DOHH2 (cell line): Measurements from ENCODE around the gene TRAPPC4.

Experiments
- H3F3A ChIP-seq: fragments of 200-600 bp; sonication (generic), shearing (Covaris generic); 2 replicates; pipeline ENCODE4 v1.6.0; 2016; ENCODE audit warnings: antibody characterized with exemption, mild to moderate bottlenecking; ENCODE audit not compliant: control insufficient read depth, insufficient read depth
- H3K27ac ChIP-seq: fragments of 200-600 bp; sonication (generic); 2 replicates; pipeline ENCODE4 v1.5.1; 2014; ENCODE audit warnings: low read depth, mild to moderate bottlenecking, low read length, moderate library complexity
- H3K27me3 ChIP-seq: fragments of 200-600 bp; sonication (generic); 2 replicates; pipeline ENCODE4 v1.6.1; 2014; ENCODE audit warnings: mild to moderate bottlenecking, low read length, mixed read lengths; ENCODE audit not compliant: control insufficient read depth
- H3K36me3 ChIP-seq: fragments of 200-600 bp; sonication (generic); 2 replicates; pipeline ENCODE4 v1.6.1; 2014; ENCODE audit warnings: mild to moderate bottlenecking, low read length, moderate library complexity, mixed read lengths; ENCODE audit not compliant: control insufficient read depth
- H3K4me1 ChIP-seq: fragments of 200-600 bp; sonication (generic); 2 replicates; pipeline ENCODE4 v1.6.1; 2014; ENCODE audit warnings: mild to moderate bottlenecking, low read length, mixed read lengths; ENCODE audit not compliant: control insufficient read depth
- H3K4me2 ChIP-seq: fragments of 200-600 bp; sonication (generic); 2 replicates; pipeline ENCODE4 v1.6.0; 2014; ENCODE audit warnings: mild to moderate bottlenecking, low read length, moderate library complexity
- H3K4me3 ChIP-seq: fragments of 200-600 bp; sonication (generic); 2 replicates; pipeline ENCODE4 v1.5.1; 2014; ENCODE audit warnings: mild to moderate bottlenecking, low read length, mixed read lengths
- H3K79me2 ChIP-seq: fragments of 200-600 bp; sonication (generic); 2 replicates; pipeline ENCODE4 v1.6.1; 2014; ENCODE audit warnings: mild to moderate bottlenecking, low read length, mixed read lengths; ENCODE audit not compliant: control insufficient read depth
- H3K9me2 ChIP-seq: fragments of 200-600 bp; sonication (generic); replicated peaks from 2 replicates; pipeline ENCODE4 v1.6.1; 2014; ENCODE audit warnings: mild to moderate bottlenecking, low read length, mixed read lengths; ENCODE audit not compliant: control insufficient read depth
- H3K9me3 ChIP-seq: fragments of 200-600 bp; sonication (generic); 2 replicates; pipeline ENCODE4 v1.6.1; 2014; ENCODE audit warnings: antibody characterized with exemption, low read length, mixed read lengths; ENCODE audit not compliant: control insufficient read depth, insufficient read depth
- H4K20me1 ChIP-seq: fragments of 200-600 bp; sonication (generic); 2 replicates; pipeline ENCODE4 v1.6.0; 2014; ENCODE audit warnings: low read depth, mild to moderate bottlenecking, antibody characterized with exemption, low read length, moderate library complexity; ENCODE audit not compliant: control insufficient read depth, insufficient read depth
- EZH2phosphoT487 ChIP-seq: fragments of 200-600 bp; sonication (generic); IDR thresholded peaks from 2 replicates; pipeline ENCODE4 v1.6.1; 2017; ENCODE audit warnings: borderline replicate concordance, mild to moderate bottlenecking, antibody characterized with exemption, low read length, moderate library complexity, mixed read lengths
- TF ChIP-seq, protein P1 (sequence below): fragments of 200-600 bp; sonication (generic); IDR thresholded peaks from one replicate; pipeline ENCODE4 v1.5.1; 2014; ENCODE audit warnings: antibody characterized with exemption, mild to moderate bottlenecking, low read depth, low read length; ENCODE audit not compliant: poor library complexity, severe bottlenecking

TRAPPC4 gene

DNA sequence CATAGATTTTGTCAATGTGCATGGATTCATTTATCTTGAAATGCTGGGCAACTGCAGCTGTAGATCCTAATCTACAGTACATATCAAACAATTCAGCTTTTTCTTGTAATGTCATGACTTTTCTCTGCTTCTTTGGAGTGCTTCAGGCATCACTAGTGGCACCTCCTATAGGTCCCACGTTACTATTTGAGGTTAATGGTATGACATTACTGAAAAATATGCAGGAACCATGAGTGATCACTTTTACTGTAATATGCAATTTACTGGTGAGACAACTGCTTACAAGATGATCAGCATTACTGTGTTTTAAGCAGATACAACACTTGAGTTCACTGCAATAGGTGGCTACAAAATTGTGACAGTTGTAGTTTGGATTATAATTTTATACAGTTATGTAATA is 17.7 kb upstream of the TRAPPC4 start:
- Histone ChIP-seq H3K9me3 (no peaks in the 10 kb centered on the region), H3K4me2 (no peak overlapping the region), H3K9me2 (no peaks in the 10 kb centered on the region), H3K27me3 (no peaks in the 10 kb centered on the region), H3K36me3 (peaks cover 53% of the 10 kb centered on the region), H4K20me1 (no peaks in the 10 kb centered on the region), H3K4me1 (peaks cover 23% of the 10 kb centered on the region), H3K79me2 (peaks cover 40% of the 10 kb centered on the region), H3F3A (no peaks in the 10 kb centered on the region), H3K27ac (no peak overlapping the region), H3K4me3 (no peak overlapping the region)
- TF ChIP-seq, protein P1, sequence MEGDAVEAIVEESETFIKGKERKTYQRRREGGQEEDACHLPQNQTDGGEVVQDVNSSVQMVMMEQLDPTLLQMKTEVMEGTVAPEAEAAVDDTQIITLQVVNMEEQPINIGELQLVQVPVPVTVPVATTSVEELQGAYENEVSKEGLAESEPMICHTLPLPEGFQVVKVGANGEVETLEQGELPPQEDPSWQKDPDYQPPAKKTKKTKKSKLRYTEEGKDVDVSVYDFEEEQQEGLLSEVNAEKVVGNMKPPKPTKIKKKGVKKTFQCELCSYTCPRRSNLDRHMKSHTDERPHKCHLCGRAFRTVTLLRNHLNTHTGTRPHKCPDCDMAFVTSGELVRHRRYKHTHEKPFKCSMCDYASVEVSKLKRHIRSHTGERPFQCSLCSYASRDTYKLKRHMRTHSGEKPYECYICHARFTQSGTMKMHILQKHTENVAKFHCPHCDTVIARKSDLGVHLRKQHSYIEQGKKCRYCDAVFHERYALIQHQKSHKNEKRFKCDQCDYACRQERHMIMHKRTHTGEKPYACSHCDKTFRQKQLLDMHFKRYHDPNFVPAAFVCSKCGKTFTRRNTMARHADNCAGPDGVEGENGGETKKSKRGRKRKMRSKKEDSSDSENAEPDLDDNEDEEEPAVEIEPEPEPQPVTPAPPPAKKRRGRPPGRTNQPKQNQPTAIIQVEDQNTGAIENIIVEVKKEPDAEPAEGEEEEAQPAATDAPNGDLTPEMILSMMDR: no peak
- no peak for TF ChIP-seq EZH2phosphoT487

DNA sequence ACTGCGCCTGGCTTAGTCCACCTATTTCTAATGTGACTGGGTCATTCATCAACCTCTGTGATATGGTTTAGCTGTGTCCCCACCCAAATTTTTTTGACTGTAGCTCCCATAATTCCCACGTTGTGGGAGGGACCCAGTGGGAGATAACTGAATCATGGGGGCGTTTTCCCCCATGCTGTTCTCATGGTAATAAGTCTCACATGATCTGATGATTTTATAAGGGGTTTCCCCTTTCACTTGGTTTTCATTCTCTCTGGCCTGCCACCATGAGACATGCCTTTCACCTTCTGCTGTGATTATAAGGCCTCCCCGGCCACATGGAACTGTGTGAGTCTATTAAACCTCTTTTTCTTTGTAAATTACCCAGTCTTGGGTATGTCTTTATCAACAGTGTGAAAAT is 11.9 kb upstream of the TRAPPC4 start:
- Histone ChIP-seq H3K4me2 (no peak overlapping the region), H3F3A (0 out of 2 replicates have a peak, but pooled peaks cover 7% of the 10 kb centered on the region), H3K9me2 (no peaks in the 10 kb centered on the region), H3K27me3 (no peaks in the 10 kb centered on the region), H3K36me3 (peaks cover 30% of the 10 kb centered on the region), H3K9me3 (no peaks in the 10 kb centered on the region), H3K4me1 (no peaks in the 10 kb centered on the region), H4K20me1 (no peaks in the 10 kb centered on the region), H3K27ac (no peak overlapping the region), H3K79me2 (no peaks in the 10 kb centered on the region), H3K4me3 (no peak overlapping the region)
- TF ChIP-seq, protein P1: no peak
- TF ChIP-seq EZH2phosphoT487: no peak

DNA sequence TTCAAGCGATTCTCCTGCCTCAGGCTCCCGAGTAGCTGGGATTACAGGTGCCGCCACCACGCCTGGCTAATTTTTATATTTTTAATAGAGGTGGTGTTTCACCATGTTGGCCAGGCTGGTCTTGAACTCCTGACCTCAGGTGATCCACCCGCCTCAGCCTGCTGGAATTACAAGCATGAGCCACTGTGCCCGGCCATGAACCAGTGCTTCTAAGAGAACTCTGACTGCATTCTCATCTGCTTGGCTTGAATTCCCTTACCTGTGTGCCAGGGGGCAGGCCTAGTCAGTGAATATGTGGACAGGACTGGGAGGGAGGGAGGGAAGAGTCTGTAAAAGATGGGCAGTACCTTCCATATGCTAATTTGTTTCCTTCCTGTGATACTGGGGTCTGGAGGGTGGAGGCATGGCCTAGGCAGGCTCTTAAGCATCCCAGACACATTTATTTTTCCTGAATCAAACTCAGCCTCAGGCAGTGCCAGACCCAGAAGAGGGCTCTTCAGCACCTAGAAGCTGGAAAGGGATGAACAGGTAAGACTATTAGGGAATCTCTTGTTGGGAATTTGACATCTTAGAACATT is 7.0 kb upstream of the TRAPPC4 start:
- Histone ChIP-seq H3K9me3 (no peaks in the 10 kb centered on the region), H3K36me3 (peaks cover 55% of the 10 kb centered on the region), H3K4me2 (no peak overlapping the region), H3K79me2 (peaks cover 16% of the 10 kb centered on the region), H3K4me3 (no peak overlapping the region), H4K20me1 (peaks cover 3% of the 10 kb centered on the region; the same call in 1 of the 2 replicates), H3K27me3 (no peaks in the 10 kb centered on the region), H3K4me1 (peaks cover 6% of the 10 kb centered on the region), H3F3A (peaks cover 51% of the 10 kb centered on the region), H3K27ac (no peak overlapping the region), H3K9me2 (no peaks in the 10 kb centered on the region)
- TF ChIP-seq EZH2phosphoT487: no peak
- TF ChIP-seq, protein P1: no peak
